Aorta (tissue), 5 donors: Measurements from ENCODE around the gene MGAT4C. TPM values are rescaled to one million over a fixed set of nuclear protein-coding genes. Genes with fewer than 3 reads are reported as not detected.
"Not testable (repeated sequence)": the region's sequence is repeated elsewhere in the genome, so short reads cannot be mapped to it uniquely, and the experiment has no call there.

Experiments
- ATAC-seq: fragments of 200-7000 bp; cut with Tn5 transposase; one replicate; pipeline ENCODE4 v1.9.1; 2022; ENCODE audit warnings: moderate library complexity; ENCODE audit not compliant: low FRiP score
- DNase-seq, 2 donors: peaks; one replicate each; pipeline ENCODE4 v3.0.0-alpha.2; 2020
- H3K27ac ChIP-seq, 2 donors: one replicate each; pipeline ENCODE4 v1.5.1; 2013; ENCODE audit warnings: low read length in 2 of 2, mild to moderate bottlenecking in 2 of 2, moderate library complexity in 2 of 2, control low read depth in 1 of 2, inconsistent platforms in 1 of 2, low read depth in 1 of 2
- H3K27me3 ChIP-seq, 2 donors: one replicate each; pipeline ENCODE4 v1.6.1; 2013; ENCODE audit warnings: control low read depth in 1 of 2, low read length in 1 of 2, mild to moderate bottlenecking in 1 of 2, moderate library complexity in 1 of 2; ENCODE audit not compliant: insufficient read depth in 2 of 2, control insufficient read depth in 1 of 2
- H3K36me3 ChIP-seq, 2 donors: one replicate each; pipeline ENCODE4 v1.6.1; 2013; ENCODE audit warnings: control low read depth in 1 of 2, low read length in 1 of 2, mild to moderate bottlenecking in 1 of 2; ENCODE audit not compliant: insufficient read depth in 2 of 2, control insufficient read depth in 1 of 2
- H3K4me1 ChIP-seq, 2 donors: one replicate each; pipeline ENCODE4 v1.6.1; 2013; ENCODE audit warnings: low read length in 2 of 2, control low read depth in 1 of 2, mild to moderate bottlenecking in 1 of 2, moderate library complexity in 1 of 2; ENCODE audit not compliant: insufficient read depth in 2 of 2, control insufficient read depth in 1 of 2
- H3K4me3 ChIP-seq, 2 donors: one replicate each; pipeline ENCODE4 v1.5.1; 2013; ENCODE audit warnings: low read length in 2 of 2, control low read depth in 1 of 2, mild to moderate bottlenecking in 1 of 2
- H3K9me3 ChIP-seq: one replicate; pipeline ENCODE4 v1.6.1; 2013; ENCODE audit warnings: mild to moderate bottlenecking, low read length; ENCODE audit not compliant: control insufficient read depth
- WGBS, 2 donors: extraction: QIAGEN DNeasy Blood & Tissue Kit; methylation state at CpG; one replicate each; pipeline ENCODE4 v1.1.7; 2013; 5-methylcytosine and 5-hydroxymethylcytosine counted together
- intact Hi-C, 2 donors: fragments of 100-400 bp; cut with DNase I; formaldehyde crosslinking; loops; one replicate each; pipeline versions ENCODE4 v1.14.2 to v1.15.0; 2022
- polyA plus RNA-seq, 2 donors: library from polyadenylated mRNA; stranded (reverse); fragments of 200-250 nt; gene quantifications; one replicate each; pipeline ENCODE4 v1.2.3, GENCODE V29; 2013
- total RNA-seq, 2 donors: library from RNA; stranded (reverse); fragmentation: NEBNext Ultra II Directional; extraction: Animal tissue kit (Norgen Biotek cat#: 25700); gene quantifications; one replicate each; pipeline ENCODE4 v1.2.1, GENCODE V29; 2021
- donor health status: healthy with polysubstance abuse.
- donor health status: Bipolar disorder and iron deficiency.
- donor health status: DM: no; HTN: no; CAD: no.
- donor health status: DM: no; HTN: no; CAD: no.
- donor health status: DM: yes; HTN: yes; CAD: no.

The MGAT4C gene
- total and polyA plus RNA-seq, 4 donors, result 0.03 to 1.0 (median 0.68) TPM; not detected in 1

- Histone ChIP-seq H3K27me3 (no peaks in the 10 kb centered on the region), H3K4me1 (no peaks in the 10 kb centered on the region), H3K27ac (no peak overlapping the region), H3K9me3 (no peaks in the 10 kb centered on the region), H3K4me3 (no peak overlapping the region), H3K36me3 (no peaks in the 10 kb centered on the region)
- intact Hi-C loops, result no loop called here
- ATAC-seq (no peak), DNase-seq (no peak)
- 43 to 48% methylated on average over 2 of the region's 2 CpGs for WGBS, 2 donors
Observed at GRCh38 chr12:86137936-86138335, 118.3 kb downstream of the MGAT4C start.

GRCh38 chr12:86134561-86134960, 121.6 kb downstream of the MGAT4C start:
- Histone ChIP-seq H3K27ac (no peak overlapping the region), H3K27me3 (no peaks in the 10 kb centered on the region), H3K9me3 (no peaks in the 10 kb centered on the region), H3K4me3 (no peak overlapping the region), H3K4me1 (no peaks in the 10 kb centered on the region), H3K36me3 (no peaks in the 10 kb centered on the region)
- ATAC-seq (no peak), DNase-seq (no peak)
- intact Hi-C loops, result no loop called here
- WGBS, 2 donors, result 25 to 38% methylated on average over 3 of the region's 3 CpGs

GRCh38 chr12:86126900-86127299, 129.3 kb downstream of the MGAT4C start:
- H3K27me3 ChIP-seq, intact Hi-C loops, H3K9me3 ChIP-seq, H3K4me3 ChIP-seq, DNase-seq, H3K4me1 ChIP-seq, H3K36me3 ChIP-seq, H3K27ac ChIP-seq, ATAC-seq: not testable (repeated sequence)
- WGBS, 2 donors, result 96 to 98% methylated on average over 3 of the region's 3 CpGs

- ATAC-seq (no peak), DNase-seq (no peak)
- Histone ChIP-seq H3K4me1 (no peaks in the 10 kb centered on the region), H3K4me3 (no peak overlapping the region), H3K36me3 (no peaks in the 10 kb centered on the region), H3K27ac (no peak overlapping the region), H3K27me3 (no peaks in the 10 kb centered on the region), H3K9me3 (no peaks in the 10 kb centered on the region)
- intact Hi-C loops, result no loop called here
- WGBS, 2 donors, result 54 to 67% methylated on average over 3 of the region's 3 CpGs
Observed at GRCh38 chr12:86122846-86123468, 133.2 kb downstream of the MGAT4C start.

GRCh38 chr12:86118161-86118560, 138.0 kb downstream of the MGAT4C start:
- Histone ChIP-seq H3K36me3 (no peaks in the 10 kb centered on the region), H3K27me3 (no peaks in the 10 kb centered on the region), H3K4me1 (no peaks in the 10 kb centered on the region), H3K4me3 (no peak overlapping the region), H3K27ac (no peak overlapping the region), H3K9me3 (no peaks in the 10 kb centered on the region)
- intact Hi-C loops, result no loop called here
- no peak for ATAC-seq
- no peak for DNase-seq
- 84 to 88% methylated on average over 2 of the region's 2 CpGs for WGBS, 2 donors

- no peak for ATAC-seq
Observed at GRCh38 chr12:86117711-86118110, 138.5 kb downstream of the MGAT4C start.

GRCh38 chr12:86104087-86104486, 152.1 kb downstream of the MGAT4C start:
- WGBS, 2 donors, result 83 to 92% methylated on average over 9 of the region's 9 CpGs
- DNase-seq, result no peak
- H3K27ac ChIP-seq, result no peak overlapping the region
- no peak for ATAC-seq
- no peak overlapping the region for H3K4me3 ChIP-seq
- H3K9me3 ChIP-seq, result no peaks in the 10 kb centered on the region
- H3K4me1 ChIP-seq, result no peaks in the 10 kb centered on the region
- no peaks in the 10 kb centered on the region for H3K36me3 ChIP-seq
- intact Hi-C loops, result no loop called here
- H3K27me3 ChIP-seq, result no peaks in the 10 kb centered on the region

More at GRCh38 chr12:86117711-86118110, 138.5 kb downstream of the MGAT4C start:
- no peak overlapping the region for H3K4me3 ChIP-seq
- H3K36me3 ChIP-seq, result no peaks in the 10 kb centered on the region
- no peaks in the 10 kb centered on the region for H3K27me3 ChIP-seq
- WGBS, 2 donors, result 56 to 59% methylated on average over 1 of the region's 1 CpG
- no peaks in the 10 kb centered on the region for H3K4me1 ChIP-seq
- H3K9me3 ChIP-seq, result no peaks in the 10 kb centered on the region
- DNase-seq, result no peak
- no peak overlapping the region for H3K27ac ChIP-seq
- intact Hi-C loops, result no loop called here

- intact Hi-C loops, result no loop called here
- ATAC-seq (no peak), DNase-seq (no peak)
- no peak overlapping the region for H3K4me3 ChIP-seq
- H3K36me3 ChIP-seq, result no peaks in the 10 kb centered on the region
- H3K4me1 ChIP-seq, result no peaks in the 10 kb centered on the region
- H3K9me3 ChIP-seq, result no peaks in the 10 kb centered on the region
- no peaks in the 10 kb centered on the region for H3K27me3 ChIP-seq
- H3K27ac ChIP-seq, result no peak overlapping the region
Observed at GRCh38 chr12:86097161-86097560, 159.0 kb downstream of the MGAT4C start.

- no peaks in the 10 kb centered on the region for H3K27me3 ChIP-seq
- no peaks in the 10 kb centered on the region for H3K4me1 ChIP-seq
- 51 to 67% methylated on average over 3 of the region's 3 CpGs for WGBS, 2 donors
- no peak for ATAC-seq
- H3K27ac ChIP-seq, result no peak overlapping the region
- intact Hi-C loops, result no loop called here
- H3K36me3 ChIP-seq, result no peaks in the 10 kb centered on the region
- H3K4me3 ChIP-seq, result no peak overlapping the region
- no peak for DNase-seq
- no peaks in the 10 kb centered on the region for H3K9me3 ChIP-seq
Observed at GRCh38 chr12:86091681-86092080, 164.5 kb downstream of the MGAT4C start.
